Activated naive CD4-positive, alpha-beta T cell treated with anti-CD3 and anti-CD28 coated beads, Interleukin-2, amount 50 U/mL, for 16 hours (primary cell): Measurements from ENCODE around the gene TMBIM6.
"Not testable (repeated sequence)": the region's sequence is repeated elsewhere in the genome, so short reads cannot be mapped to it uniquely, and the experiment has no call there.

Experiments used
- DNase-seq: peaks from one replicate; pipeline ENCODE4 v3.0.0-alpha.2; 2020

TMBIM6 gene

DNA sequence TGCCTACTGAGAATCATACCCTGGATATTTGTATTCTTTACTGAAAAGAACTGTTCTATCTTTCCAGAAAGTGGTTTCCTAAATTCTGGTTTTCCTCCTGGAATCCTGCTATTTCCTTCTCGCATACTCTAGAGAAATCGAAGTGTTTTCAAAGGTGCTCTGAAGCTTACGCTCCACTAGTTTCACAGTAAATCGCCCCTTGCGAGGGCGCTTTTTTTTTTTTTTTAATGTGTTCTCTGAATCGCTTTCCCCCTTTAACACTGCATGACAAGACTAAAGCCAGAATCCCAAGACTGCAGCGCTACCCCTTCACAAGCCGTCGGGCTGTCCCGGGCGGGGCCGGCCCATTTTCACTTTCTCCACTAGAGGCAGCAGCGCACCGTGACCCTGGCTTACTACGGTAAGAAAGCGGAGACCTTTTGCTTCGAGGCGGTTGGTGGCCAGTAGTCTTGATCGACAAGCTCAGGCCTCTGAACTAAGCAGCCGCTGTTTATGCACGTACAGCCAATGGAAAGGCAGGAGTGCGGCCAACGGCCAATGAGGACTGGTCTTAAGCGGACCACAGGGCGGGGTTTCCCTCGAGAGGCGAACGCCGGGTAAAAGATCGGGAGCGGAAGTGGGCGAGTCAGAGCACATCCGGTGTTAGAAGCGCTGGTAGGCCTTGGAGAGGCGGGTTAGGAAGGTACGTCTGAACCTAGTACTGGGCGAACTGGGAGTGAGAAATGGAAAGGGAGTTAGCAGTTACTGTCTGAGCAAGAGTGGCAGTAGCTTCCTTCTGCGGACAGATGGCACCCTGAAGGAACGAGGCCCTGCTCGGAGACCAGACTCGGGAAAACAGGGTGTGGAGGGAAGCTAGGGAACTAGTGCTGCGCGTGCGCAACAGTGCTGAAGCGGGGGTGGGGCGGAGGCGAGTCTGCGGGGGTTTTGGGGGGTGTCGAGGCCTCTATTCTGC lies at the start of gene TMBIM6:
TMBIM6 (plus strand) TSS at position 628 of the 952 bp plus-strand sequence. CDS start 10,937 bp downstream, outside the sequence.
- DNase-seq: peak; percentile 99

GRCh38 chr12:49692851-49693250 lies 48.5 kb upstream of the TMBIM6 start:
- no peak for DNase-seq

- no peak for DNase-seq
Measured at GRCh38 chr12:49693931-49694444, 47.4 kb upstream of the TMBIM6 start.

GRCh38 chr12:49696723-49697122 lies 44.6 kb upstream of the TMBIM6 start:
- no peak for DNase-seq

DNA sequence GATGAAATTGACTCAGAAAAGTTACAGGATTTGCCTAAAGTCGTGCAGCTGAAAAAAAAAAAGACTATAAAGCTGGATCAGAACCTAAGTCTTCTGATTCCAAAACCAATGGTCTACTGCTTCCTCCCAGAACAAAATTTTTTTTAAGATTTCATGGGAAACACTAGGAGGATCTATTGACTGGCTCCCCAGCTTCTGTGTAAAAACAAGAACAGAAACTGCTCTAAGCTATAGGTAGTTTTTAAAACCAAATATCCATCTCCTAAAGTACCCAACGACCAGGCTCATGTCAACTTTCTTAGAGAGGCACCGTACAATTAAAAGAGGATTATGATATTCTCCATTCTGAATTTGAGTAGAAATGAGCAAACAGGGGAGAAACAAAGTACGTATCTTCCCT lies 43.5 kb upstream of the TMBIM6 start:
- DNase-seq: no peak

- peak; percentile 24 for DNase-seq
Measured at GRCh38 chr12:49698619-49699545, 42.5 kb upstream of the TMBIM6 start.

DNA sequence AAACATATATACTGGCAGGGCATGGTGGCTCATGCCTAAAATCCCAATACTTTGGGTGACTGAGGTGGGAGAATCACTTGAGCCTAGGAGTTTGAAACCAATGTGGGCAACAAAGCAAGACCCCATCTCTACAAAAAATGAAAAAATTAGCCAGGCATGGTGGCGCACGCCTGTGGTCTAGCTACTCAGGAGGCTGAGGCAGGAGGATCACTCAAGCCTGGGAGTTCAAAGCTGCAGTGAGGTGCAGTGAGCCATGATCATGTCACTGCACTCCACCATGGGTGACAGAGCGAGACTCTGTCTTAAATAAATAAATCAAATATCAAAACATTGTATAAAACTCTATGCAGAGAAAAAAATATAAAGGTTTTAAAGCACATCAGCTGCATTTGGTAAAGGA lies 39.3 kb upstream of the TMBIM6 start:
- DNase-seq: no peak

- DNase-seq: no peak
Measured at GRCh38 chr12:49702676-49703215, 38.6 kb upstream of the TMBIM6 start.

DNA sequence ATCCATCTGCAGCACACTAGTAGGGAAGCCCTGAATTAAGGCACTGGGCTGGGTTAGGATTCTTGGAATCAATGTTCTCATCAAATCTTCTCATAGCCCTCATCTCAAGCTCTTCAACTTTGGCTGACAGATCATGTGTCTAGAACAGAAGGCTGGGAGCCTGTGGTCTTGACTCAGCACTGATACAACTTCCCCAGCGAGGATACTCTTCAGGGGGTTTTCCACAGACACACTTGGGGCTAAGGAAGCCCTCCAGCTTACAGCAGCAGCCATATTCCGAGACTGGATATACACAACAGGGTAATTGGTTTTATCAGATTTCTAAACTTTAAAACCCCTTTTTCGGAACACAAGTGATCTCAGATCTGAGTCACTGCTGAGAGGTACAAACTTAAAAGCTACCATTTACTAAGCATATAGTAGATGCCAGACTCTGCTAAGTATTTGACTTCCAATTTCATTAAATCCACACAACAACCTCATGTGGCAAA lies 37.7 kb upstream of the TMBIM6 start:
- DNase-seq: peak; percentile 48

- no peak for DNase-seq
Measured at GRCh38 chr12:49705479-49706134, 35.8 kb upstream of the TMBIM6 start.

- DNase-seq: no peak
Measured at GRCh38 chr12:49706351-49707127, 34.8 kb upstream of the TMBIM6 start.

DNA sequence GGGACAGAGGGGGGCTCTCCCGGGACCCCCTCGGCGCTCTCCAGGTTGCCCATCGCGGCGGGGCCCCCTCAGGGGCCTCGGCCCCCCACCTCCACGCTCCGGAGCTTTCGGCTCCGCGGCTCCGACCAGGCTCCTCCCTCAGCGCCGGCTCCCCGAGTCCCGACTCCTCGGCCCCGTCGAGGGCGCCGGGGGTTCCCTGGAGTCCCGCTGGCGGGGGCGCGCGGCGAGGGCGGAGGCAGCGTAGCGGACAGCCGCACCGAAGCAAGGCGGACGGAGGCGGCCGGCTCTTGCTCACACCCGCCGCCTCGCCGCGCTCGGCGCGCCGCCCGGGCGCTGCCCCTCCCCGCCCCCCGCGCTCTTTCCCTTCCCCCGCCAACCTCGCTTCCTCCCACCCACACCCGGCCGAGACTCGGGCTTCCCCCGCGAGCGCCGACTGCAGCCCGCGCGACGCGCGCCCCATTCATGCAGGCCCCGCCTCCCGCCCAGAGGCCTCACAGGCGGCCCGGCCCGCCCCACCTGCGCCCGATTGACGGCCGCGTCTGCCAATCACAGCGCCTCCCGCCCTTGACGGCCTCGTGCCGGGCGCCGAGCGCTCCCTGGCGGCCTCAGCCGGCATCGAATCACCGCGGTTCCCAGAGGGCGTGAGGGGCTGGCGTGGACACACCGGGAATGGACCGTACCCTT lies 34.1 kb upstream of the TMBIM6 start, which contains the start of gene FMNL3:
FMNL3 (minus strand) TSS at position 278 of the 684 bp plus-strand sequence; CDS start at position 53, 225 bp downstream.
- peak; percentile 99 for DNase-seq

- no peak for DNase-seq
Measured at GRCh38 chr12:49707812-49708147, 33.6 kb upstream of the TMBIM6 start.

- no peak for DNase-seq
Measured at GRCh38 chr12:49708851-49709250, 32.5 kb upstream of the TMBIM6 start.

- not testable (repeated sequence) for DNase-seq
Measured at GRCh38 chr12:49713952-49714351, 27.4 kb upstream of the TMBIM6 start.

- no peak for DNase-seq
Measured at GRCh38 chr12:49716553-49716952, 24.8 kb upstream of the TMBIM6 start.

DNA sequence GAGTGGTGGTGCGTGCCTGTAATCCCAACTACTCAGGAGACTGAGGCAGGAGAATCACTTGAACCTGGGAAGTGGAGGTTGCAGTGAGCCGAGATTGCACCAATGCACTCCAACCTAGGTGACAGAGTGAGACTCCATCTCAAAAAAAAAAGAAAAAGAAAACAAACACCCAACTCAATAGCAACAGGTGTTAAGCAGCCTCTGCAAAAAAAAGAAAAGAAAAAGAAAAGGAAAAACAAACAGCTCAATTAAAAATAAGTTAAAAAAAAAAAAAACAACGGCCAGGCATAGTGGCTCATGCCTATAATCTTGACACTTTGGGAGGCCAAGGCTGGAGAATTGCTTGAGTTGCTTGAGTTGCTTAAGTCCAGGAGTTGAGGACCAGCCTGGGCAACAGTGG lies 23.6 kb upstream of the TMBIM6 start:
- not testable (repeated sequence) for DNase-seq

DNA sequence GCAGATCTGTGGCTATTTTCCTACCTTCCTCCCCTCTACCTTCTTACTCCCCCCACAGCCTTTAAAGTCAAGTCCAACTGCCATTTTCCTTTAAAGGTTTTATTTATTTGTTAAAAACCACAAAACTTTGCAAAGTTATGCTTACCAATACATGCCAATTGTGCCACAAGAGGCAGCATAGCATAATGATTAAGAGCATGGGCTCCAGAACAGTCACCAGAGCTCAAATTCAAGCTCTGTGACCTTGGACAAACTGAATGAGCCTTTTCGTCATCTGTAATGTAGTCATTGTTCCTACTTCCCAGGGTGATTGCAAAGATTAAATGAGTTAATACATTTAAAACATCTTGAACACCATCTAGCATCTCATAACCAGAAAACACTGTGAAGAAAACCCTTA lies 21.1 kb upstream of the TMBIM6 start:
- no peak for DNase-seq

DNA sequence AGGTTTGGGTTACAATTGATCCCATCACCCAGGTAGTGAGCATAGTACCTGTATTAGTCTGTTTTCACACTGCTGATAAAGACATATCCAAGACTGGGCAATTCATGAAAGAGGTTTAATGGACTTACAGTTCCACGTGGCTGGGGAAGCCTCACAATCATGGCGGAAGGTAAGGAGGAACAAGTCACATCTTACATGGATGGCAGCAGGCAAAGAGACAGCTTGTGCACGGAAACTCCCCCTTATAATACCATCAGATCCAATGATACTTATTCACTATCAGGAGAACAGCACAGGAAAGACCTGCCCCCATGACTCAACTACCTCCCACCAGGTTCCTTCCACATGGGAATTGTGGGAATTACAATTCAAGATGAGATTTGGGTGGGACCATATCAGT lies 20.0 kb upstream of the TMBIM6 start:
- DNase-seq: not testable (repeated sequence)

GRCh38 chr12:49728446-49728845 lies 12.9 kb upstream of the TMBIM6 start:
- no peak for DNase-seq

DNA sequence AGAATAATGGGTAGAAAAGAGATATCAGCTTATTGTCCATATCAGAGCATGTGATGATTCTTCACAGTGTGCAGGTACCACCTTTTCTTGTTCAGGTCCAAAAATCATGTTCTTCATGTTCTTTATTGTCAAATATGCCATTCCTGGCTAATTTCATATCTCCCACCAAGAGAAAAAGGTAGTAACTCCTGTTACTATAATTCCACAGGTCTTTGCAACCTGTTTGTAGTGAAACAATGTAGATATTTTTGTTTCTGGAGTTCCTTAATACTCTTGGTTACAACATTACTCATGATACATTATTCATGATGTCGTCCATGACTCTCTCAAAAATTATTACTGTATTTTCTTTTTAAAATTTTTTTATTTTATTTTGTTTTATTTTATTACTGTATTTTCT lies 11.3 kb upstream of the TMBIM6 start:
- no peak for DNase-seq
